Osteoblast (primary cell): ENCODE results near the gene PCDH9. TPM values are rescaled to one million over a fixed set of nuclear protein-coding genes. Genes with fewer than 3 reads are reported as not detected.

Source experiments
- DNase-seq: peaks from one replicate; pipeline ENCODE4 v3.0.0; 2011; ENCODE audit warnings: low spot score, mixed read lengths; ENCODE audit not compliant: insufficient read length; ENCODE audit errors: missing footprints
- H2AFZ ChIP-seq: 2 replicates; pipeline ENCODE4 v1.6.0; 2011; ENCODE audit warnings: mild to moderate bottlenecking, low read length
- H3K27ac ChIP-seq: 2 replicates; pipeline ENCODE4 v1.5.1; 2011; ENCODE audit warnings: mild to moderate bottlenecking, low read depth, low read length, moderate library complexity
- H3K27me3 ChIP-seq: 2 replicates; pipeline ENCODE4 v1.6.0; 2012; ENCODE audit warnings: mild to moderate bottlenecking, control low read depth, inconsistent platforms, low read length, moderate library complexity; ENCODE audit not compliant: insufficient read depth
- H3K36me3 ChIP-seq: 2 replicates; pipeline ENCODE4 v1.5.1; 2011; ENCODE audit warnings: mild to moderate bottlenecking, low read length, control low read depth, moderate library complexity; ENCODE audit not compliant: insufficient read depth
- H3K4me1 ChIP-seq: 2 replicates; pipeline ENCODE4 v1.5.1; 2011; ENCODE audit warnings: mild to moderate bottlenecking, low read length, control low read depth, moderate library complexity; ENCODE audit not compliant: insufficient read depth
- H3K4me2 ChIP-seq: 2 replicates; pipeline ENCODE4 v1.6.0; 2011; ENCODE audit warnings: mild to moderate bottlenecking, low read length; ENCODE audit not compliant: insufficient read depth
- H3K4me3 ChIP-seq: fragments of 200-600 bp; sonication (generic); 3 replicates; pipeline ENCODE4 v1.5.1; 2012; ENCODE audit warnings: mild to moderate bottlenecking, low read length, inconsistent platforms; ENCODE audit not compliant: insufficient read depth
- H3K79me2 ChIP-seq: 2 replicates; pipeline ENCODE4 v1.6.0; 2012; ENCODE audit warnings: mild to moderate bottlenecking, low read length, control low read depth, inconsistent platforms; ENCODE audit not compliant: insufficient read depth
- H3K9me3 ChIP-seq: 2 replicates; pipeline ENCODE4 v1.5.1; 2011; ENCODE audit warnings: low read depth, low read length, control low read depth
- H4K20me1 ChIP-seq: 2 replicates; pipeline ENCODE4 v1.6.0; 2012; ENCODE audit warnings: mild to moderate bottlenecking, low read length, control low read depth; ENCODE audit not compliant: insufficient read depth
- total RNA-seq: library from RNA; depleted of rRNA; stranded (reverse); fragments of >200 nt; gene quantifications from 2 replicates; pipeline ENCODE4 v1.2.3, GENCODE V29; 2012
- TF ChIP-seq, protein P1 (sequence below): IDR thresholded peaks from 2 replicates; pipeline ENCODE4 v1.5.1; 2011; ENCODE audit warnings: mild to moderate bottlenecking, low read depth, low read length, moderate library complexity; ENCODE audit errors: extremely low read depth

The PCDH9 gene
- total RNA-seq, 1 donor = 1.1 TPM

GRCh38 chr13:67148161-67148571 is 82.0 kb downstream of the PCDH9 start:
- Histone ChIP-seq H3K4me1 (peaks cover 17% of the 10 kb centered on the region), H3K79me2 (no peaks in the 10 kb centered on the region), H3K4me3 (peak overlapping the region; percentile 50), H2AFZ (peak overlapping the region; percentile 78), H3K9me3 (no peaks in the 10 kb centered on the region), H3K27ac (peak overlapping the region; percentile 69), H3K27me3 (no peaks in the 10 kb centered on the region), H3K4me2 (peak overlapping the region; percentile 77), H3K36me3 (no peaks in the 10 kb centered on the region), H4K20me1 (no peaks in the 10 kb centered on the region)
- DNase-seq = peak; percentile 77
- TF ChIP-seq, protein P1, sequence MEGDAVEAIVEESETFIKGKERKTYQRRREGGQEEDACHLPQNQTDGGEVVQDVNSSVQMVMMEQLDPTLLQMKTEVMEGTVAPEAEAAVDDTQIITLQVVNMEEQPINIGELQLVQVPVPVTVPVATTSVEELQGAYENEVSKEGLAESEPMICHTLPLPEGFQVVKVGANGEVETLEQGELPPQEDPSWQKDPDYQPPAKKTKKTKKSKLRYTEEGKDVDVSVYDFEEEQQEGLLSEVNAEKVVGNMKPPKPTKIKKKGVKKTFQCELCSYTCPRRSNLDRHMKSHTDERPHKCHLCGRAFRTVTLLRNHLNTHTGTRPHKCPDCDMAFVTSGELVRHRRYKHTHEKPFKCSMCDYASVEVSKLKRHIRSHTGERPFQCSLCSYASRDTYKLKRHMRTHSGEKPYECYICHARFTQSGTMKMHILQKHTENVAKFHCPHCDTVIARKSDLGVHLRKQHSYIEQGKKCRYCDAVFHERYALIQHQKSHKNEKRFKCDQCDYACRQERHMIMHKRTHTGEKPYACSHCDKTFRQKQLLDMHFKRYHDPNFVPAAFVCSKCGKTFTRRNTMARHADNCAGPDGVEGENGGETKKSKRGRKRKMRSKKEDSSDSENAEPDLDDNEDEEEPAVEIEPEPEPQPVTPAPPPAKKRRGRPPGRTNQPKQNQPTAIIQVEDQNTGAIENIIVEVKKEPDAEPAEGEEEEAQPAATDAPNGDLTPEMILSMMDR = no peak

DNA sequence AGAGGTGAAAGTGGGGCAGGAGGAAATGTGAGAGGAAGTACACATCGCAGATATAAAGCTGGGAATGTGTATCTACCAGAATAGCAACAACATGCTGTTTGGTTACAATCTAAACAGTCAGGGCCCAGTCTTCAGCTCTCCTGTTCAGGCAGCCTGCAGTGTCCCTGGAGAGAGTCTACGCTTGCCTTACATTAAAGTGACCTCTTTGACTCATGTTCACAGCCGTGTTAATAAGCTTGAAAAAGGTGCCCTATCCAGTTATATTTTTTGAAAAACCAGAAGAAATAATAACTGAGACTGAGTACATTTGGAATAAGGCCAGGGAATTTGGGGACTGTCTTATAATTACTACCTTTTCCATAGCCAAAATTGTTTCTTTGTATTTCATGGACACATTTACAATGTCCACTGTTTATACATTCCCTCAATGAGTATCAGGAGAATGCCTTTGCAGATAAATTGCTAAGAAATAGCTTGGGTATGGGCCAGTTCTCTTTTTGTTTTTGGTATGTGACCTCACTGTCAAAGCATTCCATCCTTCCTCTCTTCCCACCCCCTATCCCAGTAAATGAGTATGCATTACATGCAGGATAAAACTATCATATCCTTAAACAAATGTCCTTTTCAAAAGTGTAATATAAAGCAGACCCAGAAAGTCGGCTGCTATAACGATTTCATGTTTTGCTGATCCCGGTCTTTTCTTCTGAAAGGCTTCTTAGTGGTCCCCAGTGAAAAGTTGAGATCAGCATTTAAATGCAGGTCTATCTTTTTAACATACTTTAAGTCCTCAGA is 82.6 kb downstream of the PCDH9 start:
- Histone ChIP-seq H2AFZ (peak overlapping the region; percentile 78), H3K36me3 (no peaks in the 10 kb centered on the region), H3K4me1 (peaks cover 17% of the 10 kb centered on the region), H3K4me3 (peak overlapping the region; percentile 50), H4K20me1 (no peaks in the 10 kb centered on the region), H3K27ac (peak overlapping the region; percentile 69), H3K4me2 (peak overlapping the region; percentile 77), H3K27me3 (no peaks in the 10 kb centered on the region), H3K9me3 (no peaks in the 10 kb centered on the region), H3K79me2 (no peaks in the 10 kb centered on the region)
- no peak for DNase-seq
- TF ChIP-seq, protein P1 = no peak

DNA sequence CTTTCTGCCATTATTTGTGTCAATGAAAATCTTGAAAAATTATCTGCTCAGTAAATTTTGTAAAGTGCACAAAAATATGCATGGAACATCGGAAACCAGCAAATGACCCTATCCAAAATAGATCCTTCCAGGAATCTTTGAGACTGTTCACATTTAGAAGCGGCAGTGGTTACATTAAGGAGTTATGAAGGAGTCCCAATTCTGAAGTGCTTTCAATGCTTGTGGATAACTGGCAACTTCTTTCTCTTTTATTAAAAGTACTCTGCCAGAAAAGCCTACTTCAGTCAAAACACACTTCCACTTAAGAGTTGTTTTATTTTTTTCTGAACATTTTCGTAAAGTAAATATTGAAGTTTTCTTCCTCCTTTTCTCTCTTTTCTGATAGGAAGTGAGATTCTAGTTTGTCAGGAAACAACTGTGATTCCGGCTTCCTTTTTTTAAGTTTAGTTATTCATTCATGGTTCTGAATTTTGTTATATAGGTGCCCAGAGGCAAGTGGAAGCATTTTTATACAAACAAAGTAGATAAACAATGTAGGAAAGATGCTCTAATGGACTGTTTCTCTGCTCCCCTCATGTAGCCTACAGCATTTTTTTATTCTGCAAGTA is 83.5 kb downstream of the PCDH9 start:
- TF ChIP-seq, protein P1 = no peak
- Histone ChIP-seq H3K4me3 (no peak overlapping the region), H3K4me2 (peak overlapping the region; percentile 77), H3K27me3 (no peaks in the 10 kb centered on the region), H3K27ac (peak overlapping the region; percentile 69), H3K9me3 (no peaks in the 10 kb centered on the region), H3K4me1 (peaks cover 17% of the 10 kb centered on the region), H2AFZ (peak overlapping the region; percentile 78), H4K20me1 (no peaks in the 10 kb centered on the region), H3K79me2 (no peaks in the 10 kb centered on the region), H3K36me3 (no peaks in the 10 kb centered on the region)
- no peak for DNase-seq

GRCh38 chr13:67145950-67146349 is 84.2 kb downstream of the PCDH9 start:
- H3K27ac ChIP-seq = no peak overlapping the region
- no peaks in the 10 kb centered on the region for H3K79me2 ChIP-seq
- TF ChIP-seq, protein P1 = no peak
- no peaks in the 10 kb centered on the region for H3K36me3 ChIP-seq
- DNase-seq = no peak
- H3K27me3 ChIP-seq = no peaks in the 10 kb centered on the region
- peaks cover 17% of the 10 kb centered on the region for H3K4me1 ChIP-seq
- no peak overlapping the region for H3K4me2 ChIP-seq
- no peaks in the 10 kb centered on the region for H3K9me3 ChIP-seq
- no peak overlapping the region for H3K4me3 ChIP-seq
- H2AFZ ChIP-seq = no peak overlapping the region
- H4K20me1 ChIP-seq = no peaks in the 10 kb centered on the region
